GM18867 (cell line): ENCODE measurements around the gene LTBP2.

Experiments used
- ATAC-seq: cut with Tn5 transposase; IDR thresholded peaks from one replicate; pipeline ENCODE4 v1.9.1; 2021; ENCODE audit warnings: mild to moderate bottlenecking, moderate library complexity; ENCODE audit not compliant: unreplicated experiment

LTBP2 gene

GRCh38 chr14:74638966-74639365 lies 26.9 kb upstream of the LTBP2 start:
- ATAC-seq, result no peak

- no peak for ATAC-seq
Observed at GRCh38 chr14:74638066-74638465, 26.0 kb upstream of the LTBP2 start.

GRCh38 chr14:74637178-74637550 lies 25.1 kb upstream of the LTBP2 start:
- ATAC-seq, result no peak

- no peak for ATAC-seq
Observed at GRCh38 chr14:74636424-74637177, 24.6 kb upstream of the LTBP2 start.

GRCh38 chr14:74635847-74636246 lies 23.8 kb upstream of the LTBP2 start:
- no peak for ATAC-seq

GRCh38 chr14:74634964-74635363 lies 22.9 kb upstream of the LTBP2 start:
- no peak for ATAC-seq

GRCh38 chr14:74634481-74634880 lies 22.4 kb upstream of the LTBP2 start:
- no peak for ATAC-seq

- no peak for ATAC-seq
Observed at GRCh38 chr14:74630881-74631690, 19.0 kb upstream of the LTBP2 start.

GRCh38 chr14:74628418-74628817 lies 16.4 kb upstream of the LTBP2 start:
- no peak for ATAC-seq

- no peak for ATAC-seq
Observed at GRCh38 chr14:74627076-74627475, 15.0 kb upstream of the LTBP2 start.

GRCh38 chr14:74622257-74622656 lies 10.2 kb upstream of the LTBP2 start:
- no peak for ATAC-seq

GRCh38 chr14:74621556-74621955 lies 9.5 kb upstream of the LTBP2 start:
- ATAC-seq, result no peak

- no peak for ATAC-seq
Observed at GRCh38 chr14:74620923-74621322, 8.9 kb upstream of the LTBP2 start.

- ATAC-seq, result no peak
Observed at GRCh38 chr14:74620497-74620921, 8.5 kb upstream of the LTBP2 start.

GRCh38 chr14:74619672-74620131 lies 7.7 kb upstream of the LTBP2 start:
- ATAC-seq, result no peak

GRCh38 chr14:74618078-74618952 lies 6.3 kb upstream of the LTBP2 start:
- ATAC-seq, result peak; percentile 55

GRCh38 chr14:74616996-74617700 lies 5.1 kb upstream of the LTBP2 start:
- ATAC-seq, result no peak

- no peak for ATAC-seq
Observed at GRCh38 chr14:74616507-74616906, 4.5 kb upstream of the LTBP2 start.

- no peak for ATAC-seq
Observed at GRCh38 chr14:74615735-74616134, 3.7 kb upstream of the LTBP2 start.
